DND-41 (cell line): Measurements from ENCODE around the gene TPO.
A peak's percentile ranks its signal among the peaks of the same experiment; 100 is the strongest.
"Not testable (repeated sequence)": the region's sequence is repeated elsewhere in the genome, so short reads cannot be mapped to it uniquely, and the experiment has no call there.

ENCODE experiments used
- ATAC-seq: fragments of 200-7000 bp; cut with Tn5 transposase; 3 replicates; pipeline ENCODE4 v1.9.1; 2021; ENCODE audit warnings: low read depth; ENCODE audit not compliant: insufficient read depth
- DNase-seq: peaks from one replicate; pipeline ENCODE4 v3.0.0-alpha.2; 2020
- H2AFZ ChIP-seq: 2 replicates; pipeline ENCODE4 v1.6.0; 2012; ENCODE audit warnings: low read depth, low read length
- H3K27ac ChIP-seq: 2 replicates; pipeline ENCODE4 v1.5.1; 2012; ENCODE audit warnings: low read length, inconsistent platforms
- H3K27me3 ChIP-seq: fragments of 200-600 bp; sonication (generic); 2 replicates; pipeline ENCODE4 v1.6.0; 2012; ENCODE audit warnings: low read length, mild to moderate bottlenecking, inconsistent platforms; ENCODE audit not compliant: insufficient read depth, poor library complexity
- H3K36me3 ChIP-seq: 2 replicates; pipeline ENCODE4 v1.5.1; 2012; ENCODE audit warnings: low read length, inconsistent platforms; ENCODE audit not compliant: insufficient read depth
- H3K4me1 ChIP-seq: 2 replicates; pipeline ENCODE4 v1.5.1; 2012; ENCODE audit warnings: mild to moderate bottlenecking, low read length; ENCODE audit not compliant: insufficient read depth
- H3K4me2 ChIP-seq: 2 replicates; pipeline ENCODE4 v1.6.0; 2012; ENCODE audit warnings: mild to moderate bottlenecking, moderate library complexity, low read length, inconsistent platforms; ENCODE audit not compliant: insufficient read depth
- H3K4me3 ChIP-seq, 2 experiments: fragments of 200-600 bp in 1 of 2; shearing (Covaris generic) in 1 of 2; 2 replicates each; pipeline ENCODE4 v1.5.1; 2012 to 2016; ENCODE audit warnings: inconsistent platforms in 2 of 2, low read length in 2 of 2, mild to moderate bottlenecking in 2 of 2, low read depth in 1 of 2, moderate library complexity in 1 of 2
- H3K79me2 ChIP-seq: 2 replicates; pipeline ENCODE4 v1.6.0; 2012; ENCODE audit warnings: low read length, inconsistent platforms; ENCODE audit not compliant: insufficient read depth
- H3K9ac ChIP-seq: 2 replicates; pipeline ENCODE4 v1.6.0; 2012; ENCODE audit warnings: low read depth, mild to moderate bottlenecking, inconsistent platforms, low read length, moderate library complexity
- H3K9me3 ChIP-seq: 2 replicates; pipeline ENCODE4 v1.5.1; 2012; ENCODE audit warnings: low read length, moderate library complexity, mild to moderate bottlenecking, inconsistent platforms; ENCODE audit not compliant: insufficient read depth, severe bottlenecking
- H4K20me1 ChIP-seq: 2 replicates; pipeline ENCODE4 v1.6.0; 2012; ENCODE audit warnings: low read length; ENCODE audit not compliant: insufficient read depth
- EZH2 ChIP-seq: IDR thresholded peaks from 3 replicates; pipeline ENCODE4 v1.6.1; 2012; ENCODE audit warnings: borderline replicate concordance, low read depth, mild to moderate bottlenecking, moderate library complexity, low read length, inconsistent platforms; ENCODE audit not compliant: severe bottlenecking
- TF ChIP-seq, protein P1 (sequence below): IDR thresholded peaks from 2 replicates; pipeline ENCODE4 v1.5.1; 2012; ENCODE audit warnings: borderline replicate concordance, low read length, moderate library complexity, mild to moderate bottlenecking; ENCODE audit not compliant: poor library complexity, severe bottlenecking; ENCODE audit errors: extremely low read depth

TPO gene

GRCh38 chr2:1563084-1563857, 150.0 kb downstream of the TPO start:
- H4K20me1 ChIP-seq: no peaks in the 10 kb centered on the region
- H3K79me2 ChIP-seq: no peaks in the 10 kb centered on the region
- H3K27ac ChIP-seq: no peak overlapping the region
- no peaks in the 10 kb centered on the region for H3K36me3 ChIP-seq
- ATAC-seq: no peak
- no peak for TF ChIP-seq EZH2
- TF ChIP-seq, protein P1, sequence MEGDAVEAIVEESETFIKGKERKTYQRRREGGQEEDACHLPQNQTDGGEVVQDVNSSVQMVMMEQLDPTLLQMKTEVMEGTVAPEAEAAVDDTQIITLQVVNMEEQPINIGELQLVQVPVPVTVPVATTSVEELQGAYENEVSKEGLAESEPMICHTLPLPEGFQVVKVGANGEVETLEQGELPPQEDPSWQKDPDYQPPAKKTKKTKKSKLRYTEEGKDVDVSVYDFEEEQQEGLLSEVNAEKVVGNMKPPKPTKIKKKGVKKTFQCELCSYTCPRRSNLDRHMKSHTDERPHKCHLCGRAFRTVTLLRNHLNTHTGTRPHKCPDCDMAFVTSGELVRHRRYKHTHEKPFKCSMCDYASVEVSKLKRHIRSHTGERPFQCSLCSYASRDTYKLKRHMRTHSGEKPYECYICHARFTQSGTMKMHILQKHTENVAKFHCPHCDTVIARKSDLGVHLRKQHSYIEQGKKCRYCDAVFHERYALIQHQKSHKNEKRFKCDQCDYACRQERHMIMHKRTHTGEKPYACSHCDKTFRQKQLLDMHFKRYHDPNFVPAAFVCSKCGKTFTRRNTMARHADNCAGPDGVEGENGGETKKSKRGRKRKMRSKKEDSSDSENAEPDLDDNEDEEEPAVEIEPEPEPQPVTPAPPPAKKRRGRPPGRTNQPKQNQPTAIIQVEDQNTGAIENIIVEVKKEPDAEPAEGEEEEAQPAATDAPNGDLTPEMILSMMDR: no peak
- no peak for DNase-seq
- no peak overlapping the region for H3K4me2 ChIP-seq
- H2AFZ ChIP-seq: no peak overlapping the region
- H3K9me3 ChIP-seq: no peaks in the 10 kb centered on the region
- no peak overlapping the region for H3K9ac ChIP-seq
- H3K4me3 ChIP-seq: no peak overlapping the region
- peaks cover 13% of the 10 kb centered on the region for H3K4me1 ChIP-seq
- no peaks in the 10 kb centered on the region for H3K27me3 ChIP-seq

DNA sequence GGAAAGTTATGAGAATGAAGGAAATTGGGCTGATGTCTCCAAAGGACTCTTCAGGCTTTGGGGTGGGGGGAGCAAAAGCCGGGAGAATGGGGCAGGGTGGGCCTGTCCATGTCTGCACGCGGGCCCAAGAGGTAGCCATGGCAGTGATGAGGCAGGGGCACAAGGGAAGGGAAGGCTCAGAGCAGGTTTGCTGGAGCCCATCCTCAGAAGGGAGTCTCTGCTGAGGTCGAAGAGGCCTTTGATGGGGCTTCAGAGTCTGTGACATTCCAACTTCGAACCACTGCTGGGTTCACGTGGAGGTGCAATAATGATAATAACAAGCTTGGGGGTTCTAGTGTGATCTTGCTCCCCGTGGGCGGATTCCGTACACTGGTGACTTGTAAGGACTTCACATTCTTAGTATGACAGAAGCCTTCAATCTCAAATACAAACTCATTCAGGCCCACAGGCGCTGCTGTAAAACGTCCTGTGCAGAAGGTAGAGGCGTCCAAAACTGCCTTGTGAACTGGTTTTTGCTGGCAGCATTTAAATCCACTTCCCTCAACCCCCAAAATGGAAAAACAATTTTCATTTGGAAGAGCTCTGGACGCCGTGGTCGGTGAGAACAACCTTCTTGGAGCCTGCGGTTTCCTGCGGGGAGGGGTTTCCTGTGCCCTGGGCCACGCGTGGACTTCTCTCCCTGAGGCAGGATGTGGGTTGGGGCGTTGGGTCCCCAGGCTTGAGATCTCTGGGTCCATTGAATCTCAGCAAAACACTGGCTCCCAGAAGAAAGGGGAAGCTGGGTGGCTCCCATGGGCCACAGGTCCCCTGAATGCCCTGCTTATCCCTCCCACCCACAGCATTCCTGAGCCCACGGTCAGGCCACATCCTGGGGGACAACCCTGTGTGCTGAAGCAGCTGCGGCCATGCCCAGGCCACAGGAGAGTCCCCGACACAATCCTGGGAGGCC, 151.0 kb downstream of the TPO start:
- no peak overlapping the region for H3K27ac ChIP-seq
- ATAC-seq (peak; percentile 84), DNase-seq (peak; percentile 64)
- H3K79me2 ChIP-seq: no peaks in the 10 kb centered on the region
- H3K27me3 ChIP-seq: no peaks in the 10 kb centered on the region
- H2AFZ ChIP-seq: no peak overlapping the region
- H3K36me3 ChIP-seq: no peaks in the 10 kb centered on the region
- H4K20me1 ChIP-seq: no peaks in the 10 kb centered on the region
- H3K4me1 ChIP-seq: peaks cover 13% of the 10 kb centered on the region
- H3K9ac ChIP-seq: no peak overlapping the region
- no peak for TF ChIP-seq EZH2
- TF ChIP-seq, protein P1: no peak
- H3K9me3 ChIP-seq: no peaks in the 10 kb centered on the region
- no peak overlapping the region for H3K4me2 ChIP-seq
- no peak overlapping the region for H3K4me3 ChIP-seq

GRCh38 chr2:1567556-1568344, 154.5 kb downstream of the TPO start:
- no peak overlapping the region for H3K4me2 ChIP-seq
- H3K27me3 ChIP-seq: no peaks in the 10 kb centered on the region
- no peaks in the 10 kb centered on the region for H3K36me3 ChIP-seq
- ATAC-seq (no peak), DNase-seq (no peak)
- H3K4me1 ChIP-seq: peaks cover 13% of the 10 kb centered on the region
- no peak overlapping the region for H2AFZ ChIP-seq
- no peaks in the 10 kb centered on the region for H4K20me1 ChIP-seq
- no peak overlapping the region for H3K27ac ChIP-seq
- H3K4me3 ChIP-seq: no peak overlapping the region
- no peaks in the 10 kb centered on the region for H3K9me3 ChIP-seq
- no peaks in the 10 kb centered on the region for H3K79me2 ChIP-seq
- no peak overlapping the region for H3K9ac ChIP-seq
- TF ChIP-seq EZH2: no peak
- TF ChIP-seq, protein P1: no peak

- not testable (repeated sequence) for H4K20me1 ChIP-seq, H3K4me2 ChIP-seq, H3K27ac ChIP-seq, H3K79me2 ChIP-seq, H3K9ac ChIP-seq, H3K4me3 ChIP-seq, DNase-seq, H2AFZ ChIP-seq, H3K36me3 ChIP-seq, H3K9me3 ChIP-seq, H3K27me3 ChIP-seq, ATAC-seq
- H3K4me1 ChIP-seq: peaks cover 13% of the 10 kb centered on the region
Measured at GRCh38 chr2:1568345-1568668, 155.0 kb downstream of the TPO start.
